IMR-90 (cell line): ENCODE measurements around the gene B3GAT1. TPM values are rescaled to one million over a fixed set of nuclear protein-coding genes. Genes with fewer than 3 reads are reported as not detected.

Experiments used
- ATAC-seq: fragments of 200-7000 bp; cut with Tn5 transposase; 2 replicates; pipeline ENCODE4 v1.9.1; 2020; ENCODE audit warnings: low read depth, mild to moderate bottlenecking, moderate library complexity
- BruUV-seq: library from RNA; stranded (reverse); fragments of 400-500 nt; replicated peaks from 2 replicates; lab custom pipeline; 2021; lab: Mats Ljungman, UMichigan
- CTCF ChIA-PET: fragments of 300-600 bp; formaldehyde crosslinking; extraction: SDS; loops from one replicate; lab custom pipeline; 2021; ENCODE audit warnings: antibody characterized with exemption; lab: Yijun Ruan, JAX
- POLR2A ChIA-PET: fragments of 300-600 bp; sonication (Branson Sonifier 250); formaldehyde crosslinking; loops from one replicate; lab custom pipeline; 2022; ENCODE audit warnings: antibody characterized with exemption; ENCODE audit not compliant: unreplicated experiment; lab: Charles Lee
- DNase-seq: peaks from one replicate; pipeline ENCODE4 v3.0.0; 2013
- H2AFZ ChIP-seq: replicated peaks from 2 replicates; pipeline ENCODE3; 2013; ENCODE audit warnings: low read length, mild to moderate bottlenecking; ENCODE audit not compliant: poor library complexity
- H2AK5ac ChIP-seq: 2 replicates; pipeline ENCODE4 v1.6.1; 2013; ENCODE audit warnings: low read depth, low read length, inconsistent platforms
- H2AK9ac ChIP-seq: replicated peaks from 2 replicates; pipeline ENCODE3; 2013; ENCODE audit warnings: mild to moderate bottlenecking, low read depth, low read length, moderate library complexity; ENCODE audit not compliant: poor library complexity
- H2BK120ac ChIP-seq: 2 replicates; pipeline ENCODE4 v1.6.1; 2013; ENCODE audit warnings: low read depth, low read length, inconsistent platforms
- H2BK15ac ChIP-seq: 3 replicates; pipeline ENCODE4 v1.6.1; 2013; ENCODE audit warnings: low read depth, low read length, inconsistent platforms
- H2BK20ac ChIP-seq: 2 replicates; pipeline ENCODE4 v1.6.1; 2013; ENCODE audit warnings: low read depth, mild to moderate bottlenecking, inconsistent platforms, low read length, moderate library complexity
- H2BK5ac ChIP-seq: 2 replicates; pipeline ENCODE4 v1.6.1; 2013; ENCODE audit warnings: mild to moderate bottlenecking, low read depth, low read length, inconsistent platforms; ENCODE audit not compliant: poor library complexity, severe bottlenecking
- H3K14ac ChIP-seq: replicated peaks from 2 replicates; pipeline ENCODE4 v1.6.1; 2013; ENCODE audit warnings: low read depth, low read length, inconsistent platforms
- H3K18ac ChIP-seq: 2 replicates; pipeline ENCODE4 v1.6.1; 2013; ENCODE audit warnings: low read depth, low read length, control low read depth
- H3K23ac ChIP-seq: 2 replicates; pipeline ENCODE4 v1.6.1; 2013; ENCODE audit warnings: low read depth, low read length, inconsistent platforms
- H3K27ac ChIP-seq: 2 replicates; pipeline ENCODE4 v1.5.1; 2013; ENCODE audit warnings: mild to moderate bottlenecking, control low read depth, low read length; ENCODE audit not compliant: insufficient read depth
- H3K27me3 ChIP-seq: 2 replicates; pipeline ENCODE4 v1.6.1; 2013; ENCODE audit warnings: low read length; ENCODE audit not compliant: control insufficient read depth, insufficient read depth
- H3K36me3 ChIP-seq: 2 replicates; pipeline ENCODE4 v1.6.1; 2013; ENCODE audit warnings: low read length, mixed read lengths; ENCODE audit not compliant: control insufficient read depth, insufficient read depth
- H3K4ac ChIP-seq: 2 replicates; pipeline ENCODE4 v1.6.1; 2013; ENCODE audit warnings: low read depth, low read length, inconsistent platforms
- H3K4me1 ChIP-seq: 2 replicates; pipeline ENCODE4 v1.6.1; 2013; ENCODE audit warnings: low read length, mixed read lengths; ENCODE audit not compliant: control insufficient read depth, insufficient read depth
- H3K4me2 ChIP-seq: 2 replicates; pipeline ENCODE4 v1.6.1; 2013; ENCODE audit warnings: low read depth, mild to moderate bottlenecking, control low read depth, low read length, moderate library complexity
- H3K4me3 ChIP-seq: 2 replicates; pipeline ENCODE4 v1.5.1; 2013; ENCODE audit warnings: low read depth, mild to moderate bottlenecking, control low read depth, low read length, moderate library complexity; ENCODE audit not compliant: insufficient read depth
- H3K56ac ChIP-seq: 2 replicates; pipeline ENCODE4 v1.6.1; 2013; ENCODE audit warnings: low read length, inconsistent platforms; ENCODE audit not compliant: insufficient read depth; ENCODE audit errors: extremely low read depth
- H3K79me1 ChIP-seq, 2 experiments: 2 replicates each; pipeline ENCODE4 v1.6.1; 2013; ENCODE audit warnings: low read length in 2 of 2, inconsistent platforms in 1 of 2, low read depth in 1 of 2
- H3K9ac ChIP-seq: 2 replicates; pipeline ENCODE4 v1.6.1; 2013; ENCODE audit warnings: low read depth, low read length, control low read depth
- H3K9me1 ChIP-seq: 2 replicates; pipeline ENCODE4 v1.6.1; 2013; ENCODE audit warnings: low read length, inconsistent platforms; ENCODE audit not compliant: insufficient read depth
- H3K9me3 ChIP-seq: 2 replicates; pipeline ENCODE4 v1.6.1; 2013; ENCODE audit warnings: low read length; ENCODE audit not compliant: control insufficient read depth, insufficient read depth
- H4K20me1 ChIP-seq: 2 replicates; pipeline ENCODE4 v1.6.1; 2013; ENCODE audit warnings: low read length, inconsistent platforms; ENCODE audit not compliant: insufficient read depth
- H4K5ac ChIP-seq: 2 replicates; pipeline ENCODE4 v1.6.1; 2013; ENCODE audit warnings: mild to moderate bottlenecking, low read depth, low read length, control low read depth
- H4K8ac ChIP-seq, 2 experiments: 2 replicates each; pipeline ENCODE4 v1.6.1; 2013; ENCODE audit warnings: low read depth in 2 of 2, low read length in 2 of 2, control low read depth in 1 of 2, inconsistent platforms in 1 of 2
- H4K91ac ChIP-seq: 2 replicates; pipeline ENCODE4 v1.6.1; 2013; ENCODE audit warnings: low read depth, low read length, inconsistent platforms; ENCODE audit not compliant: insufficient read depth
- BHLHE40 ChIP-seq: fragments of 150-350 bp; IDR thresholded peaks from 2 replicates; pipeline ENCODE4 v1.6.1; 2016; ENCODE audit warnings: mild to moderate bottlenecking, low read depth, low read length
- CEBPB ChIP-seq: IDR thresholded peaks from 2 replicates; pipeline ENCODE4 v1.6.1; 2012; ENCODE audit warnings: low read depth, low read length, improper control_type of control experiment
- CHD1 ChIP-seq: IDR thresholded peaks from 2 replicates; pipeline ENCODE4 v1.6.1; 2012; ENCODE audit warnings: low read depth, low read length, improper control_type of control experiment
- CTCF ChIP-seq: conservative IDR thresholded peaks from 2 replicates; pipeline ENCODE4 v1.5.1; 2012; ENCODE audit warnings: mild to moderate bottlenecking, low read depth, low read length, improper control_type of control experiment
- ELK1 ChIP-seq: fragments of 150-350 bp; IDR thresholded peaks from 2 replicates; pipeline ENCODE4 v1.6.1; 2016; ENCODE audit warnings: low read depth, mild to moderate bottlenecking, low read length, moderate library complexity, borderline replicate concordance
- FOS ChIP-seq: fragments of 150-350 bp; IDR thresholded peaks from 2 replicates; pipeline ENCODE4 v1.6.1; 2016; ENCODE audit warnings: low read depth, low read length
- MAFK ChIP-seq: IDR thresholded peaks from 2 replicates; pipeline ENCODE4 v1.6.1; 2012; ENCODE audit warnings: low read depth, low read length, improper control_type of control experiment
- MAZ ChIP-seq: IDR thresholded peaks from 2 replicates; pipeline ENCODE4 v1.6.1; 2012; ENCODE audit warnings: low read depth, mild to moderate bottlenecking, low read length, improper control_type of control experiment, moderate library complexity, borderline replicate concordance
- MXI1 ChIP-seq: IDR thresholded peaks from 2 replicates; pipeline ENCODE4 v1.6.1; 2012; ENCODE audit warnings: low read depth, mild to moderate bottlenecking, low read length, moderate library complexity, borderline replicate concordance
- NFE2L2 ChIP-seq: fragments of 150-350 bp; IDR thresholded peaks from 2 replicates; pipeline ENCODE4 v1.6.1; 2016; ENCODE audit warnings: low read depth, mild to moderate bottlenecking, low read length
- POLR2A ChIP-seq: IDR thresholded peaks from 2 replicates; pipeline ENCODE4 v1.6.1; 2012; ENCODE audit warnings: mild to moderate bottlenecking, low read depth, low read length
- RAD21 ChIP-seq: IDR thresholded peaks from 2 replicates; pipeline ENCODE4 v1.6.1; 2012; ENCODE audit warnings: low read length, improper control_type of control experiment
- RCOR1 ChIP-seq: IDR thresholded peaks from 2 replicates; pipeline ENCODE4 v1.6.1; 2012; ENCODE audit warnings: mild to moderate bottlenecking, low read length, improper control_type of control experiment; ENCODE audit not compliant: insufficient replicate concordance
- RFX5 ChIP-seq: IDR thresholded peaks from 2 replicates; pipeline ENCODE4 v1.8.0; 2012; ENCODE audit warnings: low read depth, mild to moderate bottlenecking, low read length, moderate library complexity
- SMC3 ChIP-seq: fragments of 150-350 bp; IDR thresholded peaks from 2 replicates; pipeline ENCODE4 v1.6.1; 2016; ENCODE audit warnings: low read depth, mild to moderate bottlenecking, antibody characterized with exemption, low read length, moderate library complexity
- USF2 ChIP-seq: fragments of 150-350 bp; IDR thresholded peaks from 2 replicates; pipeline ENCODE4 v1.6.1; 2017; ENCODE audit warnings: mild to moderate bottlenecking, antibody characterized with exemption, low read length, low read depth
- WGBS, 2 experiments: methylation state at CpG; one replicate each; pipeline versions ENCODE4 v1.1.5 to v1.1.7; 2013; ENCODE audit warnings: missing lambda C conversion rate in 2 of 2; ENCODE audit not compliant: insufficient read length in 1 of 2; ENCODE audit errors: extremely low coverage in 2 of 2; 5-methylcytosine and 5-hydroxymethylcytosine counted together
- dilution Hi-C: fragments of 300-500 bp; cut with HindIII; formaldehyde crosslinking; loops from one replicate; pipeline ENCODE4 v1.14.3; 2018; ENCODE audit warnings: low sequenced_read_pairs; ENCODE audit not compliant: unreplicated experiment
- in situ Hi-C: fragments of 300-500 bp; cut with MboI; formaldehyde crosslinking; loops from 3 replicates; pipeline ENCODE4 v1.14.3; 2019; ENCODE audit warnings: low sequenced_read_pairs, inconsistent platforms, mixed read lengths
- intact Hi-C: fragments of 100-400 bp; cut with micrococcal nuclease; formaldehyde crosslinking; loops from 2 replicates; pipeline ENCODE4 v1.10.0; 2022
- polyA plus RNA-seq, 3 experiments: library from polyadenylated mRNA; depleted of rRNA; stranded (reverse); fragments of >200 nt; gene quantifications; 2 replicates each; pipeline ENCODE4 v1.2.3, GENCODE V29; 2012; ENCODE audit warnings: low replicate concordance in 1 of 3
- total RNA-seq: library from RNA; depleted of rRNA; stranded (reverse); fragments of >200 nt; gene quantifications from 2 replicates; pipeline ENCODE4 v1.2.3, GENCODE V29; 2012

Gene B3GAT1
- total and polyA plus RNA-seq, 2 of the 4 experiments (the other 2 are of a cell fraction), result not detected

GRCh38 chr11:134374171-134374570 lies 37.9 kb downstream of the B3GAT1 start:
- no CpG with 5 or more reads among the region's 9 CpGs for WGBS, 2 experiments
- no peak overlapping the region for H4K5ac ChIP-seq
- H2AK5ac ChIP-seq, result no peak overlapping the region
- H3K14ac ChIP-seq, result no peak overlapping the region
- H3K9me1 ChIP-seq, result no peaks in the 10 kb centered on the region
- H3K18ac ChIP-seq, result no peak overlapping the region
- BruUV-seq, result no TSS peak
- no peak overlapping the region for H3K56ac ChIP-seq
- dilution Hi-C loops (no loop called here), intact Hi-C loops (no loop called here), in situ Hi-C loops (no loop called here)
- H2BK15ac ChIP-seq, result no peak overlapping the region
- no peak overlapping the region for H4K8ac ChIP-seq
- no peak overlapping the region for H2AFZ ChIP-seq
- no peaks in the 10 kb centered on the region for H3K27me3 ChIP-seq
- H3K23ac ChIP-seq, result no peak overlapping the region
- H2BK120ac ChIP-seq, result no peak overlapping the region
- H3K79me1 ChIP-seq, result no peaks in the 10 kb centered on the region
- no peak overlapping the region for H3K4me2 ChIP-seq
- no peak overlapping the region for H3K4ac ChIP-seq
- no peak for TF ChIP-seq ELK1
- no peak for TF ChIP-seq CHD1
- TF ChIP-seq CEBPB, result no peak
- TF ChIP-seq NFE2L2, result no peak
- TF ChIP-seq MAZ, result no peak
- no peak for TF ChIP-seq SMC3
- no peak for TF ChIP-seq MAFK
- no peak for TF ChIP-seq USF2
- TF ChIP-seq FOS, result no peak
- TF ChIP-seq RCOR1, result no peak
- no peak for TF ChIP-seq POLR2A
- TF ChIP-seq RAD21, result no peak
- TF ChIP-seq BHLHE40, result no peak
- no peak for TF ChIP-seq CTCF
- TF ChIP-seq MXI1, result no peak
- no peak for TF ChIP-seq RFX5
- H3K27ac ChIP-seq, result no peak overlapping the region
- H4K91ac ChIP-seq, result no peak overlapping the region
- H3K4me1 ChIP-seq, result no peaks in the 10 kb centered on the region
- H4K20me1 ChIP-seq, result no peaks in the 10 kb centered on the region
- peaks cover 44% of the 10 kb centered on the region for H3K9me3 ChIP-seq
- POLR2A ChIA-PET, result no interaction called here
- H2BK20ac ChIP-seq, result no peak overlapping the region
- no peak overlapping the region for H3K9ac ChIP-seq
- no peak overlapping the region for H2BK5ac ChIP-seq
- H2AK9ac ChIP-seq, result no peak overlapping the region
- no peak overlapping the region for H3K4me3 ChIP-seq
- DNase-seq (no peak), ATAC-seq (no peak)
- no peaks in the 10 kb centered on the region for H3K36me3 ChIP-seq
- CTCF ChIA-PET, result no interaction called here
